Activated CD4-positive, alpha-beta T cell treated with anti-CD3 and anti-CD28 coated beads, Interleukin-2, amount 50 U/mL, for 48 hours (primary cell): ENCODE data around the gene SDHB.
"Not testable (repeated sequence)": the region's sequence is repeated elsewhere in the genome, so short reads cannot be mapped to it uniquely, and the experiment has no call there.

Experiments
- DNase-seq, 2 experiments: peaks; one replicate each; pipeline ENCODE4 v3.0.0-alpha.2; 2020

SDHB gene

GRCh38 chr1:17071794-17072193, 18.0 kb upstream of the SDHB start:
- DNase-seq, result no peak

DNA sequence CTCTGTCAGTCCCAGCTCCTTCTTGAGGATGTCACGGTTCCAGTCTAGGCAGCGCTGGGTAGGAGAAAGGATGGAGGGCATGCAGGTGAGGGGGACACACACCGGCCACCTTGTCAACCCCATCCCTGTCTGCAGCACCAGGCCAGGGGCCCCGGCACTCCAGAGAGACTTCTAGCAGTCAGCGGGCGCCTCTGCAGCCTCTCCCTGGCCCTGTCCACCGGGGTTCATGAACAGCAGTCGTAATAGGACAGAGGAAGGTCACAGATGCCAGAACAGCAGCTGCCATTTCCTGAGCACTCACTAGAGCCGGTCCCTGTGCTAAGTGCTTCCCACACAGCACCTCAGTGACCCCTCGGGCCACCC, 16.3 kb upstream of the SDHB start:
- DNase-seq, result no peak

- no peak for DNase-seq
Measured at GRCh38 chr1:17069452-17070162, 15.8 kb upstream of the SDHB start.

- DNase-seq, result no peak
Measured at GRCh38 chr1:17068789-17069188, 15.0 kb upstream of the SDHB start.

DNA sequence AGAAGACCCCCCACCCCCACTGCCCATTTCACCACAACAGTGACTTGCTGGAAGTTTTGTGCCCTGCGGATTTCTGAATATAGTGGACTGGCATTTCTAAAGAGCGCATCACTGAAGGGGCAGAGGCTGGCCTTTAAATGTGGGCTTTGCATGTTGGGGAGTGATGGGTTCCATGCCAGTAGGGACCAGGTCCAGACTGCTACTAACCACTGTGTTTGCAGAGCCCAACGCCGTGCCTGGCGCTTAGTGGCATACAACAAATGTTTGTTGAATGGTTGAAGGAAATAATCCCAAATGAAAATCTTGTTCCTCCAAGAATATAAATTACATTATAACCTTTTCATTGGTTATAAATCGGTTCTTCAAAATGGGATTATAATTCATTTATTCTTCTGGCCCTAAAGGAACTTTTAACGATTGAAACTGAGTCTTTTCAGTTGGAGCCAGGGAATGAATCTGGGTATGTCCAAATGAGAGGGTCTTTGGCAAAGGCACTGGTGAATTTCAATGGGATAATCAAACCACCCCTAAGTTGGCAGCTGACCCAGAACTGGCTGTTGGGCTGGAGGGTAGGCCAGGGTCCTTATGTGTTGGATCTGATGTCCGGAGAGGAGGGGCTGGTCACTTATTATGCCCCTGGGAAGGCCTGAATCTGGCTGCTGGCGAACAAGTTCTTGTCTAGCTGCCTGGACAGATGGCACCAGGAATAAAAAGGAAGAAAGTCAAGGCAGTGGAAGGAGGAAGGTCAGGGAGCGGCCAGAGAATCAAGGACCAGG, 13.8 kb upstream of the SDHB start:
- DNase-seq, result no peak

GRCh38 chr1:17067069-17067426, 13.2 kb upstream of the SDHB start:
- no peak for DNase-seq

DNA sequence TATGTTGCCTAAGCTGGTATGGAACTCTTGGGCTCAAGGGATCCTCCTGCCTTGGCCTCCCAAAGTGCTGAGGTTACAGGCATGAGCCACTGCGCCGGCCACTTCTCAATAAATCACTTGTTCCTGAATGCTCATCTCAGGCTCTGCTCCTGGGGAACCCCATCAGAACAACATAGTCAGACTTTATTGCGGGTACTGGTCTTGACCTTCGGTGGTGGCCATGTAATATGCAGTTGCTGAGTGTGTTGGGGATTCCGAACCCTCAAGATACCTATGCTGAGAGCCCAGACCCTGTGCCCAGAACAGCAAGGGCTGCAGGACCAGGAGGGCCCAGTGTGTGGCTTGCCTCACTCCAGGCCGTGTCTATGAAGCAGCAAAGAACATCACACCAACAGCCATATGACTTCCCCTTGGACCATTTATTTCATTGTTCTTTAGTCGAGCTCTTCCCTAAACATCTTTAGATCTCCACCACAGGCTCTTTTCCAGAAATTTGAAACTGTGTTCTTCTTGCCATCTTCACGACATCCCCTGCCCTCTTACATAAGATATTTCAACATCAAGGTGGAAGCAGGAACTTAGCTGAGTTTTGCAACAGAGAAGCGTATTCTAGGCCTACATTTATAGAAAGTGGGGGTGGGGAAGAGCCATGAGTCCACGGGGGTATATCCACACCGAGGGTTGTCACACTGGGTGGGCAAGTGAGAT, 12.7 kb upstream of the SDHB start:
- no peak for DNase-seq

- DNase-seq, result no peak
Measured at GRCh38 chr1:17065666-17066065, 11.8 kb upstream of the SDHB start.

DNA sequence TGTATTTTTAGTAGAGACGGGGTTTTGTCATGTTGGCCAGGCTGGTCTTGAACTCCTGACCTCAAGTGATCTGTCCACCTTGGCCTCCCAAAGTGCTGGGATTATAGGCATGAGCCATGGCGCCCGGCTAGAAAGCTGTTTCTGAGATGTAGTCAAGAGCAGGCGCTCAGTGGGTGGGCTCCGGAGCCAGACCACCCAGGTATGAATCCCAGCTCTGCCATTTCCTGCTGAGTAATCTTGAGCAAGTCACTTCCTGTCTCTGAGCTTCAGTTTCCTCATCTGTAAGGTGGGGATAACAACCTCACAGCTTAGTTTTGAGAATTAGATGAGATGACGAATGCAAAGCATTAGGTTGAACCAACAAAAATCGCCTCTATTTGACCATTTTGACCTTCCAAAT, 8.9 kb upstream of the SDHB start:
- not testable (repeated sequence) for DNase-seq

DNA sequence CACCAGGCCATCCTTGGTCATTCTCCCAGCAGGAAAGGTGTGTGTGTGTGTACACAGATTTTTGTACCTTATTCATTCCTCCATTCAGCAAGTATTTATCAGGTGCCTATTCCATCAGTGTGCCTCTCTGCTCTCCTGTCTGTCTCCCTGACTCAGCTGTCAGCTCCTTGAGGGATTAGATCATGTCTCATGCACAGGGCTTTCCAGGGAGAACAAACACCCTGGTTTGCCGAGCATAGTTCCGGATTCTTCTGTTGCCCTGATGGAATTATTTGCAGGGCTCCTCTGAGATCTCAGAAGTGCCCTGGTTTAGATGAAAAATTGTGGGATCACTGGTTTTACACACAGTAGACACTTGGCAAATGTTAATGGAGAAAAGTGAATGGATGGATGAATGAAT, 8.1 kb upstream of the SDHB start:
- DNase-seq, result no peak

GRCh38 chr1:17061486-17061885, 7.7 kb upstream of the SDHB start:
- no peak for DNase-seq

GRCh38 chr1:17060306-17060749, 6.5 kb upstream of the SDHB start:
- no peak for DNase-seq

DNA sequence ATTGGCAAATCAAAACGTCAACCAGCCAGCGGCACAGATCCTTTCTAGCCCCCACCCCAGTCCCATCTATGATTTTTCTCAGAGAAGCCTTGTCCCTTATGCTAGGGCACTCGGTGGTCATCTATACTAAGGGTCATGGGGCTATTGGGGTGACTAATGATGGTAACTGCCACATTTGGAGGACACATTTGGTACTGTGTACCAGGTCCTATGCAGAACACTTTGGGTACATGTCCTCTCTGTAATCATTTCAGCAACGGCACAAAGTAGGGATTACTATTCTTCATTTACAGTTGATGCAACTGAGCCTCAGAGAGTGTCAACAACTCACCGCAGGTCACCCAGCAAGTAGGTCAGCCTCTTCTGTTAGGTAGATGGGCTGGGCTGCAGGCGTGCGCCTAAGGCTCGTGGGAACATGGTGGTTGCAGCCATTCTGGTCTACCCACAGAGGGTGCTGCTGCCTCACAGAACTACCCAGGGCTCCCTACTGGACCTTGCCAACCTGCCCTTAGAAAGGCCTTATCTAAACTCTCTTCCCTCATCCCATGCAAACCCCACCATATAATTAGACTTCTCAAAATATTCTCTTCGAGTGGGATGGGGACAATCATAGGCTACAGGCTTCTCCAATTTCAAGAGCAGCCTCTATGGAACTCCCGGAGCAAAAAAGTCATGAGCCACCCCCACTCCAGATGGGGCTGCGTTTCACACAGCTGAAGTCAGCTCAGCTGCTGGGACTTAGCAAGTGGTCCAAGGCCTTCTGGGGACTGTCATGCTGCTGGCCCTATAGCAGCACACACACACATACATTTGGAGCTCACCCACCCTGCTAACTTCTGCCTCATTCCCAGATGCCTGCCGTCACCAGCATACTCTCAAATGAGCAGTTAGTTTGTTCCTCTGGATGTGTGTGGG, 5.8 kb upstream of the SDHB start:
- DNase-seq, result peak; percentile 30 to 47

- DNase-seq, result no peak
Measured at GRCh38 chr1:17056551-17056950, 2.7 kb upstream of the SDHB start.

GRCh38 chr1:17055801-17056200, 2.0 kb upstream of the SDHB start:
- DNase-seq, result no peak

GRCh38 chr1:17053086-17053684, 647 bp downstream of the SDHB start:
- DNase-seq, result no peak

DNA sequence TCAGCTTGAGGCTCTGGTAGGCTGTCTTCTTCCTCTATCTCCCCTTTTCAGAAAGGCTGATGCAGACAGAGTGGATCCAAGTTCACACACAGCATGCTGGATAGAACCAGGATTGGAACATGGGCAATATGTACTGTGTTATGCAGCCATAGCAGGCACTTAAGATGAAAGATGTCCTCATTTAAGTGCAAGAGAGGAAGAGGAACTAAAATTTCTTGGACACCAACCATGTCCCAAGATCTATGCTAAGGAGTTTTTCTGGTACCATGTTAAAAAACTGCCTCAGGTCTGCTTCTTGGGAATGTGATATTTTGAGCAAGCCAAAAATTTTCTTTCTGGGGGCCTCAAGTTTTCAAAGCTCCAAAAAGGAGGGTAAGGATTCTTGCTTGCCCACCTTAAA, 1.2 kb downstream of the SDHB start:
- DNase-seq, result no peak

DNA sequence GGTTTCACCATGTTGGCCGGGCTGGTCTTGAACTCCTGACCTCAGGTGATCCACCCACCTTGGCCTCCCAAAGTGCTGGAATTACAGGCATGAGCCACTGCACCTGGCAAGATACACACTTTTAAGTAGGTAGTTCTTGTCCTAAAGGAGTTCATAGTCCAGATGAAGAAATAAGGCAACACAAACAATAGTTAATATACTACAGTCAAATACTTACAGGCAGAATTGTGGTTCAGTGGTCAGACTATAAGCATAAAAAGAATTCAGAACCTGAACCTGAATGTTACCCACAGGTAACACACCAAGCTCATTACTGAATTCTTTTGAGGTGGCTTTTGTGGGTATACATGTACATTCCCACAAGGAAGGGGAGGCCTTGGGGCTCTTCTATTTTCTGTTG, 1.8 kb downstream of the SDHB start:
- no peak for DNase-seq

DNA sequence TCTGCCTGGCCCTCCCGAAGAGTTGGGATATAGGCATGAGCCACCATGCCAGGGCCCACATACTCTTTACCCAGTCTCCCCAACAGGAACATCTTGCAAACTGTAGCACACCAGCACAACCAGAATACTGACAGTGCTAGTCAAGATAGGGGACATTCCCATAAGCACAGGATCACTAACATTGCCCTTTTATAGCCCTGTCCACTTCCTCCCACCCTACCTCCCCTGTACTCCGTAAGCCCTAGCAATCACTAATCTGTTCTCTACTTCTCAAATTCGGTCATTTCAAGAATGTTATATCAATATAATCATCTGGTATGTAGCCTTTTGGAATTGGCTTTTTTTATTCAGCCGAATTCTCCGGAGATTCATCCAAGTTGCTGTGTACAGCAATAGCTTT, 5.9 kb downstream of the SDHB start:
- DNase-seq, result no peak

DNA sequence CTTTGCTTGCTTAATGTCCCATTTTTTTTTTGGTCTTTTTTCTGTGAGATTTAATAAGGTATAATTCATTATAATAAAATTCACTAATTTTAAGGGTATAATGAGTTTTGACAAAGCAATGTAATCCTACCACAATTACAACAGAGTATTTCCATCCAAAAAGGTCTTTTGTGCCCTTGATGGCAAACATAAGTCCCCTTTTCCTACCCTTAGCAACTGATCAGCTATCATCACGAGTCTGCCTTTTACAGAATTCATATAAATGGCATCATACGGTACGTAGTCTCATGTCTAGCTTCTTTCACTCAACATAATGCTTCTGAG, 7.5 kb downstream of the SDHB start:
- DNase-seq, result no peak

DNA sequence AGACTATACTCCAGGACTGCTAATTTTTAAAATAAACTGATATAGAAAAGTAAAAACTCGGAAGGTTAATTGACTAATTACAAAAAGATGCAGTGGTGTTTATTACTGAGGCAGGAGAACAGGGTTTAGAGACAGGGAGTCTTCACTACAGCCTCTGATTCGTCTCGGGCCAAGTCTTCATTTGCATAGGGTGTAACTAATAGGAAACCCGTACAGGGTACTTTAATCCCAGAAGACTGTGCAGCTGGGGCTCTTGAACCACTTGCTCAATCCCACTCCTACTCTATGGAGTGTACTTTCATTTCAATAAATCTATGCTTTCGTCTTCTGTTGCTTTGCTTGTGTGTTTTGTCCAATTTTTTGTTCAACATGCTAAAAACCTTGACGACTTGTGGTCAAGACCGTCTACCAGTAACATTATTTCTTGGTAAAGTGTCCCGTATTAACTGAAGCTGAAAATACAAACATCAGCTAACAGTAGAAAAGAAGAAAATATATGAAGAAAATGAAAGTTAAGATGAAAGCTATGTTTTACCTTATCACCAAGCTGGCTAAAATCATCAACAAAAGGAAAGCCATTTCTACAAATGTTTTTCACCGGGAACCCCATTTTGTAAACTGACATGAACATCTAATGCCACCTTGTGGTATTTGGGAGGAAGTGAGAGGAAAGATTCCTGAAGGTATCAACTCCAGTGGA, 8.0 kb downstream of the SDHB start:
- no peak for DNase-seq

DNA sequence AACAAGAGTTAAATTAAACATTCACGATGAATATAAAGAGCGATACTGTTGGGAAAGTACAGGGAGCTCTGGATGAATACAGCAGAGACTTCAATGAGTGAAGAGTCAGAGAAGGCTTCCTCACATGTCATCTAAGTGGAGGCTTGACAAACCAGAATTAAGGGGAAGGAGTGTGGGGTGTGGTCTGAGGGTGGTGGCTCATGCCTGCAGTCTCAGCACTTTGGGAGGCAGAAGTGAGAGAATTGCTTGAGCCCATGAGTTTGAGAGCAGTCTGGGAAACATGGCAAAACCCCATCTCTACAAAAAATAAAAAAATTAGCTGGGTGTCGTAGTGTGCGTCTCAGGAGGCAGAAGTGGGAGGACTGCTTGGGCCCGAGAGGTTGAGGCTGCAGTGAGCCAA, 8.7 kb downstream of the SDHB start:
- no peak for DNase-seq
